LNCaP clone FGC (cell line): ENCODE results near the gene ANXA7.
"Not testable (repeated sequence)": the region's sequence is repeated elsewhere in the genome, so short reads cannot be mapped to it uniquely, and the experiment has no call there.

Experiments
- DNase-seq: peaks from one replicate; pipeline ENCODE4 v3.0.0-alpha.2; 2011; ENCODE audit warnings: low read depth
- H3K4me3 ChIP-seq: 2 replicates; pipeline ENCODE4 v1.5.1; 2011; ENCODE audit warnings: mild to moderate bottlenecking, low read depth, low read length, control low read depth
- CTCF ChIP-seq: IDR thresholded peaks from 2 replicates; pipeline ENCODE4 v1.5.1; 2012; ENCODE audit warnings: mild to moderate bottlenecking; ENCODE audit not compliant: control insufficient read depth, insufficient read depth; ENCODE audit errors: extremely low read depth

ANXA7 gene

GRCh38 chr10:73398024-73398423, 15.8 kb downstream of the ANXA7 start:
- DNase-seq, result no peak
- no peak overlapping the region for H3K4me3 ChIP-seq
- TF ChIP-seq CTCF, result no peak

GRCh38 chr10:73394325-73394724, 19.5 kb downstream of the ANXA7 start:
- H3K4me3 ChIP-seq, DNase-seq: not testable (repeated sequence)

GRCh38 chr10:73388228-73388627, 25.6 kb downstream of the ANXA7 start:
- TF ChIP-seq CTCF, result no peak

GRCh38 chr10:73386583-73386982, 27.3 kb downstream of the ANXA7 start:
- no peak for TF ChIP-seq CTCF
- DNase-seq, result no peak
- no peak overlapping the region for H3K4me3 ChIP-seq

More at GRCh38 chr10:73388228-73388627, 25.6 kb downstream of the ANXA7 start:
- no peak overlapping the region for H3K4me3 ChIP-seq
- DNase-seq, result no peak

DNA sequence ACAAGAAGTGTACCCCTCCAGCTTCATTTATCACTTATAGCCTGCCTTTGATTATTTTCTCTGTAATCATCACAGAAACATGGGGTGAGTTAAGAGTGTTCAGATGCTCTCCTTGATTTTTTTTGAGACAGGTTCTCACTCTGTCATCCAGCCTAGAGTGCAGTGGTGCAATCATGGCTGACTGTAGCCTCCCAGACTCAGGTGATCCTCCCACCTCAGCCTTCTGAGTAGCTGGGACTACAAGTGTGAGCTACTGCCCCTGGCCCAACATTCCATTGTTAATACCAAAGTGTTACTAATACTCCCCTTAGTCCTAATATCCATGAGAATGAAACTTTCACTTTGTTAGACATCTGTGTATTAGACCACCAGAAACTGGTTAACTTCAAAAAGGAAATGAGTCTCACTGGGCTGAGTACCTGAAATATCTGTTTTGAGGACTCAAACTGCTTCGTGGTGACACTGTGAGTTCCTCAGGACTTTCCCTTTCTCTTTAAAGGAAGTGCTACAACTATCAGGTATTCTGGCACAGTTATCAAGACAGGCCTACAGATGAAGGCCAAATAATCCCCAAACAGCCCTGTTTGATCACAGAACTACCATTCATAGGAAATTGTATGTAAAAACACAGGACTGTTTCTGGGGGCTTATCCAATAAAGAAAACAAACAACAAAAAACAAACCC, 34.7 kb downstream of the ANXA7 start:
- no peak overlapping the region for H3K4me3 ChIP-seq
- DNase-seq, result no peak
- no peak for TF ChIP-seq CTCF

DNA sequence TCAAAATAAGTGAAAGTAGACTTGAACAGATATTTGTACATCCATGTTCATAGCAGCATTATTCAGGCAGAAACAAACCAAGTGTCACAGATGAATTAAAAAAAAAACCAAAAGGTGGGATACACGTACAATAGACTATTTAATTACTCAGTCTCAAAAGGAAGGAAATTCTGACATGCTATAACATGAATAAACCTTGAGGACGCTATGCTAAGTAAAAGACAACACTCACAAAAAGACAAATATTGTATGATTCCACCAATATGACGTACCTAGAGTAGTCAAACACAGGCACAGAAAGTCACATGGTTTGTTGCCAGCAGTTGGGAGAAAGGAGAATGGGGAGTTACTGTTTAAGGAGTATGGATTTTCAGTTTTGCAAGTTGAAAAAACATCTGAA, 37.2 kb downstream of the ANXA7 start:
- no peak overlapping the region for H3K4me3 ChIP-seq
- TF ChIP-seq CTCF, result no peak
- DNase-seq, result no peak

DNA sequence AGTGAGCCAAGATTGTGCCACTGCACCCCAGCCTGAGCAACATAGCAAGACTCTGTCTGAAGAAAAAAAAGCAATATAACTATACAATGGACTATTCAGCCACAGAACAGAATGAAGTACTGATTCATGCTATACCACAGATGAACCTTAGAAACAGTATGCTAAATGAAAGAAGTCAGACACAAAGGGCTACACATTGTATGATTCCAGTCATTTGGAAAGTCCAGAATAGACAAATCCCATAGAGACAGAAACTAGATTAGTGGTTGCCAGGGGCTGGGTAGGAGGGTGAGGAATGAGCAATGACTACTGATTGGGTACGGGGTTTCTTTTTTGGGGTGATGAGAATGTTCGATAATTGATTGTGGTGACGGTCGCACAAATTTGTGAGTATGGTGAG, 45.6 kb downstream of the ANXA7 start:
- H3K4me3 ChIP-seq, result no peak overlapping the region
- DNase-seq, result no peak
- no peak for TF ChIP-seq CTCF
